GM23338 (cell line): ENCODE data around the gene THADA. TPM values are rescaled to one million over a fixed set of nuclear protein-coding genes. Genes with fewer than 3 reads are reported as not detected.

Experiments
- ATAC-seq: fragments of 200-7000 bp; cut with Tn5 transposase; 3 replicates; pipeline ENCODE4 v1.9.1; 2020
- DNase-seq: peaks from one replicate; pipeline ENCODE4 v3.0.0-alpha.2; 2015; ENCODE audit warnings: low spot score
- H2AFZ ChIP-seq: fragments of 200-600 bp; sonication (generic); 2 replicates; pipeline ENCODE4 v1.8.0; 2016; ENCODE audit warnings: antibody characterized with exemption, mild to moderate bottlenecking, moderate library complexity
- H3F3A ChIP-seq: fragments of 200-600 bp; sonication (generic); replicated peaks from 2 replicates; pipeline ENCODE4 v1.8.0; 2017; ENCODE audit warnings: antibody characterized with exemption, mixed run types, low read depth
- H3K27ac ChIP-seq: fragments of 200-600 bp; sonication (generic); 2 replicates; pipeline ENCODE4 v1.6.1; 2016; ENCODE audit warnings: low read depth
- H3K27me3 ChIP-seq: fragments of 200-600 bp; sonication (generic); 2 replicates; pipeline ENCODE4 v1.8.0; 2016; ENCODE audit warnings: mild to moderate bottlenecking, mixed run types, moderate library complexity; ENCODE audit not compliant: insufficient read depth
- H3K36me3 ChIP-seq: fragments of 200-600 bp; sonication (generic); 2 replicates; pipeline ENCODE4 v1.8.0; 2016; ENCODE audit warnings: mild to moderate bottlenecking; ENCODE audit not compliant: insufficient read depth
- H3K4me1 ChIP-seq: fragments of 200-600 bp; sonication (generic); 2 replicates; pipeline ENCODE4 v1.8.0; 2016; ENCODE audit warnings: mild to moderate bottlenecking, moderate library complexity; ENCODE audit not compliant: insufficient read depth
- H3K4me2 ChIP-seq: fragments of 200-600 bp; sonication (generic); 2 replicates; pipeline ENCODE4 v1.7.1; 2017; ENCODE audit warnings: mixed run types
- H3K4me3 ChIP-seq: fragments of 200-600 bp; sonication (generic); 2 replicates; pipeline ENCODE4 v1.6.1; 2016; ENCODE audit warnings: mixed run types
- H3K79me2 ChIP-seq: fragments of 200-600 bp; sonication (generic); replicated peaks from 2 replicates; pipeline ENCODE4 v1.8.0; 2017; ENCODE audit warnings: mild to moderate bottlenecking; ENCODE audit not compliant: insufficient read depth
- H3K9me2 ChIP-seq: fragments of 200-600 bp; sonication (generic); 2 replicates; pipeline ENCODE4 v1.8.0; 2017; ENCODE audit not compliant: insufficient read depth
- H4K20me1 ChIP-seq: fragments of 200-600 bp; sonication (generic); replicated peaks from 2 replicates; pipeline ENCODE4 v1.8.0; 2017; ENCODE audit warnings: mild to moderate bottlenecking; ENCODE audit not compliant: insufficient read depth
- H3K27ac Mint-ChIP-seq: 2 replicates; pipeline ENCODE4 v1.8.0; 2020; ENCODE audit warnings: inconsistent platforms, mild to moderate bottlenecking, moderate library complexity, mixed read lengths
- H3K27me3 Mint-ChIP-seq: 3 replicates; pipeline ENCODE4 v1.8.0; 2022; ENCODE audit warnings: low read depth, mild to moderate bottlenecking, moderate library complexity, mixed read lengths, inconsistent platforms; ENCODE audit not compliant: insufficient read depth, poor library complexity
- H3K36me3 Mint-ChIP-seq: 3 replicates; pipeline ENCODE4 v1.8.0; 2021; ENCODE audit warnings: low read depth, mild to moderate bottlenecking, inconsistent platforms, moderate library complexity, mixed read lengths
- H3K4me1 Mint-ChIP-seq: 3 replicates; pipeline ENCODE4 v1.8.0; 2020; ENCODE audit warnings: mild to moderate bottlenecking, inconsistent platforms, mixed read lengths
- H3K4me3 Mint-ChIP-seq: 3 replicates; pipeline ENCODE4 v1.8.0; 2021; ENCODE audit warnings: moderate library complexity, mild to moderate bottlenecking, inconsistent platforms, mixed read lengths
- H3K9me3 Mint-ChIP-seq: 3 replicates; pipeline ENCODE4 v1.8.0; 2020; ENCODE audit warnings: moderate library complexity, mild to moderate bottlenecking, inconsistent platforms, mixed read lengths
- CREB1 ChIP-seq: fragments of 250-450 bp; sonication (Bioruptor Pico); IDR thresholded peaks from 2 replicates; pipeline ENCODE4 v1.5.0; 2020; ENCODE audit warnings: low read depth, mild to moderate bottlenecking, moderate library complexity
- CTCF ChIP-seq, 2 experiments: fragments of 200-600 bp in 1 of 2; sonication (generic) in 1 of 2; conservative IDR thresholded peaks; 2 replicates each; pipeline versions ENCODE4 v1.5.1 to v1.6.1; 2016 to 2017; ENCODE audit warnings: antibody characterized with exemption in 2 of 2, low read depth in 2 of 2, mild to moderate bottlenecking in 2 of 2, moderate library complexity in 1 of 2
- ETS1 ChIP-seq: IDR thresholded peaks from 2 replicates; pipeline ENCODE4 v1.6.1; 2016; ENCODE audit warnings: antibody characterized with exemption
- EZH2 ChIP-seq: fragments of 200-600 bp; sonication (generic); IDR thresholded peaks from one replicate; pipeline ENCODE4 v1.8.0; 2017; ENCODE audit warnings: antibody characterized with exemption, mild to moderate bottlenecking, low read depth; ENCODE audit not compliant: unreplicated experiment
- EZH2phosphoT487 ChIP-seq: fragments of 200-600 bp; sonication (generic); IDR thresholded peaks from one replicate; pipeline ENCODE4 v1.8.1; 2018; ENCODE audit warnings: antibody characterized with exemption; ENCODE audit not compliant: unreplicated experiment
- JUNB ChIP-seq: IDR thresholded peaks from one replicate; pipeline ENCODE4 v1.6.1; 2016; ENCODE audit warnings: antibody characterized with exemption; ENCODE audit not compliant: unreplicated experiment
- NANOG ChIP-seq: IDR thresholded peaks from 2 replicates; pipeline ENCODE4 v1.6.1; 2016; ENCODE audit warnings: antibody characterized with exemption, borderline replicate concordance
- POLR2AphosphoS5 ChIP-seq: IDR thresholded peaks from 2 replicates; pipeline ENCODE4 v1.6.1; 2016; ENCODE audit warnings: antibody characterized with exemption, low read depth
- REST ChIP-seq: IDR thresholded peaks from one replicate; pipeline ENCODE4 v1.6.1; 2018; ENCODE audit warnings: antibody characterized with exemption; ENCODE audit not compliant: unreplicated experiment
- STAT1 ChIP-seq: IDR thresholded peaks from one replicate; pipeline ENCODE4 v1.6.1; 2016; ENCODE audit warnings: antibody characterized with exemption; ENCODE audit not compliant: unreplicated experiment
- ZNF114 ChIP-seq: fragments of 250-450 bp; sonication (Bioruptor Pico); IDR thresholded peaks from 2 replicates; pipeline ENCODE4 v1.5.0; 2020; ENCODE audit warnings: mild to moderate bottlenecking, moderate library complexity
- ZNF331 ChIP-seq: fragments of 250-450 bp; sonication (Bioruptor Pico); IDR thresholded peaks from 2 replicates; pipeline ENCODE4 v1.5.0; 2020; ENCODE audit warnings: low read depth, mild to moderate bottlenecking, moderate library complexity
- ZNF462 ChIP-seq: fragments of 250-450 bp; sonication (Bioruptor Pico); IDR thresholded peaks from 2 replicates; pipeline ENCODE4 v1.5.0; 2020; ENCODE audit warnings: mild to moderate bottlenecking, moderate library complexity
- polyA plus RNA-seq: library from polyadenylated mRNA; unstranded; fragments of >200 nt; fragmentation: Nextera tagmentation; extraction: Ambion mirVana; gene quantifications from 2 replicates; pipeline ENCODE4 v1.2.1, GENCODE V29; 2016
- total RNA-seq: library from RNA; depleted of rRNA; stranded (reverse); fragments of >200 nt; shearing (Covaris generic); gene quantifications from 2 replicates; pipeline ENCODE4 v1.2.3, GENCODE V29; 2014

THADA gene
- total and polyA plus RNA-seq, 2 experiments from 2014 or later: 17.0 to 30.7 TPM

GRCh38 chr2:43222475-43223309 lies 373.1 kb downstream of the THADA start:
- Histone ChIP-seq H3K27ac (peak overlapping the region; percentile 96), H3K4me1 (peaks cover 46% of the 10 kb centered on the region), H3K9me2 (no peaks in the 10 kb centered on the region), H3K27me3 (no peaks in the 10 kb centered on the region), H3K36me3 (peaks cover 15% of the 10 kb centered on the region; the same call in 1 of the 2 replicates), H3K4me2 (peak overlapping the region; percentile 79), H2AFZ (no peak overlapping the region), H3K79me2 (peaks cover 44% of the 10 kb centered on the region), H3F3A (peaks cover 28% of the 10 kb centered on the region), H3K4me3 (peak overlapping the region; percentile 97), H4K20me1 (peaks cover 8% of the 10 kb centered on the region)
- ATAC-seq (no peak), DNase-seq (no peak)
- Mint-ChIP-seq H3K4me1 (peaks cover 51% of the 10 kb centered on the region), H3K27ac (peak overlapping the region; percentile 96; the same call in 1 of the 2 replicates), H3K9me3 (no peaks in the 10 kb centered on the region; the same call in 2 of the 3 replicates), H3K27me3 (peaks cover 26% of the 10 kb centered on the region), H3K36me3 (peaks cover 35% of the 10 kb centered on the region), H3K4me3 (peak overlapping the region; percentile 77)
- TF ChIP-seq CREB1 (CRISPR knock-in tag) (no peak), REST (no peak), ZNF114 (CRISPR knock-in tag) (no peak), CTCF (conservative IDR thresholded peaks at IDR 0.05; ENCODE audit: low read depth in 2 of 2) (no peak), STAT1 (no peak), EZH2phosphoT487 (no peak), EZH2 (no peak), ZNF331 (no peak), NANOG (no peak), ZNF462 (CRISPR knock-in tag) (no peak), JUNB (no peak), ETS1 (no peak), POLR2AphosphoS5 (no peak)
